GM21717 (cell line): Measurements from ENCODE around the gene NBPF12.
"Not testable (repeated sequence)": the region's sequence is repeated elsewhere in the genome, so short reads cannot be mapped to it uniquely, and the experiment has no call there.

Experiments
- ATAC-seq: cut with Tn5 transposase; IDR thresholded peaks from one replicate; pipeline ENCODE4 v1.9.1; 2021; ENCODE audit warnings: mild to moderate bottlenecking, moderate library complexity; ENCODE audit not compliant: unreplicated experiment

Gene NBPF12

GRCh38 chr1:146970656-146971055 is 32.5 kb downstream of the NBPF12 start:
- not testable (repeated sequence) for ATAC-seq

GRCh38 chr1:146972681-146973080 is 34.6 kb downstream of the NBPF12 start:
- not testable (repeated sequence) for ATAC-seq

GRCh38 chr1:146985855-146986254 is 47.7 kb downstream of the NBPF12 start:
- not testable (repeated sequence) for ATAC-seq

DNA sequence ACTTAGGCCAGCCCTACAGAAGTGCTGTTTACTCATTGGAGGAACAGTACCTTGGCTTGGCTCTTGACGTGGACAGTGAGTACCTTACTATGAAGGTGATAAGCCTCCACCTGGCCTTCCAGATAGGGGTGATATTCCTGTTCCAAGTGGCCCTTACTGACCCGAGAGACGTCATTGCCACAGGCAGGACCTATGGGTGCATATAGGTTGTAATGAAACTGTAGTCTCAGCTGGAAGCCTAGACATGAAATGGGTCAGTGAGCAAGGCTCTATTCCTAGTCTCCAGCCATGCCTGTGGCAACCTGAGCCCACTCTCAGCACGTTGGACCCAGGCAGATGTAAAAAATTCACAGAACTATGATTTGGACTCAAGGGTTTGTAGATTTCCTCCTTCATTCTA is 48.3 kb downstream of the NBPF12 start:
- ATAC-seq, result not testable (repeated sequence)

- not testable (repeated sequence) for ATAC-seq
Observed at GRCh38 chr1:146987502-146987901, 49.4 kb downstream of the NBPF12 start.

GRCh38 chr1:146989455-146989854 is 51.3 kb downstream of the NBPF12 start:
- ATAC-seq, result not testable (repeated sequence)

DNA sequence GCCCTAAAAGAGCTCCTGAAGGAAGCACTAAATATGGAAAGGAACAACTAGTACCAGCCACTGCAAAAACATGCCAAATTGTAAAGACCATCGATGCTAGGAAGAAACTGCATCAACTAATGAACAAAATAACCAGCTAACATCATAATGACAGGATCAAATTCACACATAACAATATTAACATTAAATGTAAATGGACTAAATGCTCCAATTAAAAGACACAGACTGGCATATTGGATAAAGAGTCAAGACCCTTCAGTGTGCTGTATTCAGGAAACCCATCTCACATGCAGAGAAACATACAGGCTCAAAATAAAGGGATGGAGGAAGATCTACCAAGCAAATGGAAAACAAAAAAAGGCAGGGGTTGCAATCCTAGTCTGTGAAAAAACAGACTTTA is 70.4 kb downstream of the NBPF12 start:
- not testable (repeated sequence) for ATAC-seq

GRCh38 chr1:147026975-147027374 is 88.9 kb downstream of the NBPF12 start:
- ATAC-seq, result not testable (repeated sequence)

GRCh38 chr1:147030066-147030653 is 92.0 kb downstream of the NBPF12 start:
- not testable (repeated sequence) for ATAC-seq

DNA sequence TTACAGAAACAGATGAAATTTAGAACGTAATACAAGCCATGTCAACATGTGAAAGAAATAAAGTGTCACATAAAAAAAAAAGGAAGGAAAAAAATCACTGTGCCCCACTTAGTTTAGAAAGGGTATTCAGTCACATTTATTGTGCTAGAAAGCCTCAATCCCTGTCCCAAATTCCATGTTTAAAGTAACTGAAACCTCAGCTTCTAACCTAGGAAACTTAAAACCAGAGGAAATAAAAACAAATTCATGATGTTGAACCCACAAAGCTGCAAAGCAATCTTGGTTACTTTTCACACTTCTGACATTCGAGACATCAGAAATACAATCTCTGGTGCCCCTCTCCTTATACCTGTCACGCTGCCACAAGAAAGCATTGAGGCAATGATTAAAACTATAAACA is 101.8 kb downstream of the NBPF12 start:
- ATAC-seq, result no peak

- not testable (repeated sequence) for ATAC-seq
Observed at GRCh38 chr1:147042891-147043290, 104.8 kb downstream of the NBPF12 start.

GRCh38 chr1:147044511-147044910 is 106.4 kb downstream of the NBPF12 start:
- not testable (repeated sequence) for ATAC-seq
